NCI-H524 (cell line): ENCODE data around the gene SMCHD1.
A peak's percentile ranks its signal among the peaks of the same experiment; 100 is the strongest.
"Not testable (repeated sequence)": the region's sequence is repeated elsewhere in the genome, so short reads cannot be mapped to it uniquely, and the experiment has no call there.

Experiments
- DNase-seq, 2 experiments: peaks; one replicate each; lab custom pipeline; 2025; lab: John Stamatoyannopoulos, UW

SMCHD1 gene

GRCh38 chr18:2814928-2815327 is 159.4 kb downstream of the SMCHD1 start:
- no peak for DNase-seq

- DNase-seq: no peak
Observed at GRCh38 chr18:2818281-2818680, 162.8 kb downstream of the SMCHD1 start.

- no peak for DNase-seq
Observed at GRCh38 chr18:2821695-2822094, 166.2 kb downstream of the SMCHD1 start.

- DNase-seq: no peak
Observed at GRCh38 chr18:2822213-2822921, 166.8 kb downstream of the SMCHD1 start.

GRCh38 chr18:2823202-2823601 is 167.7 kb downstream of the SMCHD1 start:
- DNase-seq: no peak

- DNase-seq: no peak
Observed at GRCh38 chr18:2823966-2824365, 168.4 kb downstream of the SMCHD1 start.

GRCh38 chr18:2824865-2825264 is 169.3 kb downstream of the SMCHD1 start:
- no peak for DNase-seq

- DNase-seq: peak in 1 of 2 experiments; percentile 52
Observed at GRCh38 chr18:2825613-2826175, 170.2 kb downstream of the SMCHD1 start.

- DNase-seq: no peak
Observed at GRCh38 chr18:2826581-2826980, 171.1 kb downstream of the SMCHD1 start.

GRCh38 chr18:2827061-2827460 is 171.5 kb downstream of the SMCHD1 start:
- DNase-seq: no peak

- not testable (repeated sequence) for DNase-seq
Observed at GRCh38 chr18:2836118-2836517, 180.6 kb downstream of the SMCHD1 start.

GRCh38 chr18:2837290-2837689 is 181.8 kb downstream of the SMCHD1 start:
- not testable (repeated sequence) for DNase-seq

GRCh38 chr18:2839202-2839601 is 183.7 kb downstream of the SMCHD1 start:
- DNase-seq: no peak

- DNase-seq: no peak
Observed at GRCh38 chr18:2840521-2840920, 185.0 kb downstream of the SMCHD1 start.

GRCh38 chr18:2843146-2843545 is 187.6 kb downstream of the SMCHD1 start:
- DNase-seq: no peak

- DNase-seq: no peak
Observed at GRCh38 chr18:2845172-2845571, 189.6 kb downstream of the SMCHD1 start.

- DNase-seq: no peak
Observed at GRCh38 chr18:2846636-2847316, 191.2 kb downstream of the SMCHD1 start, which contains the start of gene EMILIN2. Gene EMILIN2 (plus strand): TSS chr18:2847006. CDS start chr18:2847189, 183 bp downstream.

GRCh38 chr18:2847317-2848246 is 192.1 kb downstream of the SMCHD1 start:
- DNase-seq: no peak

GRCh38 chr18:2848247-2849246 is 193.0 kb downstream of the SMCHD1 start:
- no peak for DNase-seq

- DNase-seq: no peak
Observed at GRCh38 chr18:2850816-2851215, 195.3 kb downstream of the SMCHD1 start.

- DNase-seq: no peak
Observed at GRCh38 chr18:2851771-2852170, 196.2 kb downstream of the SMCHD1 start.
